Endodermal cell (in vitro differentiated cells): Measurements from ENCODE around the gene SH3TC1. TPM values are rescaled to one million over a fixed set of nuclear protein-coding genes. Genes with fewer than 3 reads are reported as not detected.

ENCODE experiments used
- DNase-seq: peaks from one replicate; pipeline ENCODE4 v3.0.0-alpha.2; 2017
- H3K27ac ChIP-seq: 2 replicates; pipeline ENCODE4 v1.5.1; 2013; ENCODE audit warnings: mild to moderate bottlenecking, low read depth, low read length, moderate library complexity
- H3K27me3 ChIP-seq: 2 replicates; pipeline ENCODE4 v1.6.1; 2013; ENCODE audit warnings: mild to moderate bottlenecking, low read length, moderate library complexity; ENCODE audit not compliant: insufficient read depth, control insufficient read depth, poor library complexity, severe bottlenecking
- H3K36me3 ChIP-seq: 2 replicates; pipeline ENCODE4 v1.7.0; 2013; ENCODE audit warnings: mild to moderate bottlenecking, low read length, moderate library complexity; ENCODE audit not compliant: control insufficient read depth, insufficient read depth
- H3K4me1 ChIP-seq: one replicate; pipeline ENCODE4 v1.7.0; 2013; ENCODE audit warnings: low read length; ENCODE audit not compliant: control insufficient read depth, insufficient read depth
- H3K4me3 ChIP-seq: 2 replicates; pipeline ENCODE4 v1.5.1; 2013; ENCODE audit warnings: mild to moderate bottlenecking, low read length, moderate library complexity
- H3K9ac ChIP-seq: 2 replicates; pipeline ENCODE4 v1.6.1; 2013; ENCODE audit warnings: mild to moderate bottlenecking, low read length, moderate library complexity; ENCODE audit not compliant: poor library complexity, severe bottlenecking; ENCODE audit errors: extremely low read depth
- H3K9me3 ChIP-seq: 2 replicates; pipeline ENCODE4 v1.6.1; 2013; ENCODE audit warnings: mild to moderate bottlenecking, low read length, moderate library complexity; ENCODE audit not compliant: control insufficient read depth
- H3K27ac Mint-ChIP-seq: 2 replicates; pipeline ENCODE4 v1.8.0; 2020; ENCODE audit warnings: mixed read lengths
- H3K27me3 Mint-ChIP-seq: 2 replicates; pipeline ENCODE4 v1.8.0; 2021; ENCODE audit warnings: mild to moderate bottlenecking, mixed read lengths; ENCODE audit not compliant: insufficient read depth
- H3K36me3 Mint-ChIP-seq: 2 replicates; pipeline ENCODE4 v1.8.0; 2020; ENCODE audit warnings: low read depth, mixed read lengths
- H3K4me1 Mint-ChIP-seq: 2 replicates; pipeline ENCODE4 v1.8.0; 2020; ENCODE audit warnings: mixed read lengths
- H3K4me3 Mint-ChIP-seq: 2 replicates; pipeline ENCODE4 v1.8.0; 2020; ENCODE audit warnings: mild to moderate bottlenecking, moderate library complexity, mixed read lengths
- H3K9me3 Mint-ChIP-seq: 2 replicates; pipeline ENCODE4 v1.8.0; 2020; ENCODE audit warnings: mild to moderate bottlenecking, mixed read lengths
- CTCF ChIP-seq: fragments of 200-600 bp; sonication (generic); conservative IDR thresholded peaks from 2 replicates; pipeline ENCODE4 v1.5.0; 2021; ENCODE audit warnings: antibody characterized with exemption, mild to moderate bottlenecking
- WGBS, 2 experiments: methylation state at CpG; one replicate each; pipeline versions ENCODE4 v1.1.5 to v1.1.7; 2013; ENCODE audit warnings: missing lambda C conversion rate in 2 of 2, mixed read lengths in 1 of 2; ENCODE audit not compliant: insufficient coverage in 1 of 2, insufficient read length in 1 of 2; 5-methylcytosine and 5-hydroxymethylcytosine counted together
- total RNA-seq, 2 donors: library from RNA; stranded (reverse); fragmentation: NEBNext Ultra II Directional in 1 of 2; extraction: Animal tissue kit (Norgen Biotek cat#: 25700) in 1 of 2; gene quantifications; 2 replicates in 1 of 2; 3 replicates in 1 of 2; pipeline ENCODE4 v1.2.1, GENCODE V29; 2021

SH3TC1 gene
- total RNA-seq, 2 donors from 2014 or later, result 1.9 to 2.6 TPM

GRCh38 chr4:8268211-8268610 lies 69.1 kb downstream of the SH3TC1 start:
- peaks cover 4% of the 10 kb centered on the region for H3K4me1 Mint-ChIP-seq
- no peaks in the 10 kb centered on the region for H3K4me1 ChIP-seq
- no peaks in the 10 kb centered on the region for H3K9me3 ChIP-seq
- H3K27me3 ChIP-seq, result peaks cover 33% of the 10 kb centered on the region
- H3K9me3 Mint-ChIP-seq, result no peaks in the 10 kb centered on the region
- WGBS, 2 experiments, result 92 to 93% methylated on average over 7 of the region's 7 CpGs
- no peaks in the 10 kb centered on the region for H3K36me3 ChIP-seq
- H3K4me3 Mint-ChIP-seq, result no peak overlapping the region
- TF ChIP-seq CTCF, result no peak
- DNase-seq, result no peak
- peaks cover 33% of the 10 kb centered on the region for H3K27me3 Mint-ChIP-seq
- H3K27ac ChIP-seq, result no peak overlapping the region
- H3K36me3 Mint-ChIP-seq, result no peaks in the 10 kb centered on the region
- no peak overlapping the region for H3K27ac Mint-ChIP-seq
- H3K4me3 ChIP-seq, result no peak overlapping the region
- no peak overlapping the region for H3K9ac ChIP-seq

- Mint-ChIP-seq H3K9me3 (no peaks in the 10 kb centered on the region), H3K36me3 (no peaks in the 10 kb centered on the region), H3K27me3 (peaks cover 33% of the 10 kb centered on the region), H3K4me1 (peaks cover 4% of the 10 kb centered on the region), H3K27ac (no peak overlapping the region), H3K4me3 (peak overlapping the region; percentile 28)
- 83 to 84% methylated on average over 20 to 25 of the region's 25 CpGs for WGBS, 2 experiments
- Histone ChIP-seq H3K4me1 (no peaks in the 10 kb centered on the region), H3K9me3 (no peaks in the 10 kb centered on the region), H3K27ac (no peak overlapping the region), H3K36me3 (no peaks in the 10 kb centered on the region), H3K9ac (no peak overlapping the region), H3K27me3 (peaks cover 33% of the 10 kb centered on the region), H3K4me3 (no peak overlapping the region)
- DNase-seq, result no peak
- no peak for TF ChIP-seq CTCF
These were observed 69.9 kb downstream of the SH3TC1 start for GRCh38 chr4:8268901-8269534.

- TF ChIP-seq CTCF, result peak; percentile 11
- H3K4me1 ChIP-seq, result no peaks in the 10 kb centered on the region
- Mint-ChIP-seq H3K4me3 (peak within 1 kb of the TSS; percentile 40), H3K27me3 (peaks cover 33% of the 10 kb centered on the region), H3K4me1 (peaks cover 4% of the 10 kb centered on the region), H3K36me3 (no peaks in the 10 kb centered on the region), H3K27ac (no peak within 1 kb of the TSS), H3K9me3 (no peaks in the 10 kb centered on the region)
- H3K9ac ChIP-seq, result no peak within 1 kb of the TSS
- H3K36me3 ChIP-seq, result no peaks in the 10 kb centered on the region
- no peaks in the 10 kb centered on the region for H3K9me3 ChIP-seq
- H3K27me3 ChIP-seq, result peaks cover 33% of the 10 kb centered on the region
- peak; percentile 84 for DNase-seq
- H3K27ac ChIP-seq, result no peak within 1 kb of the TSS
- WGBS, 2 experiments, result 7 to 9% methylated on average over 53 to 111 of the region's 111 CpGs
- no peak within 1 kb of the TSS for H3K4me3 ChIP-seq
These were observed 70.7 kb downstream of the SH3TC1 start, which contains the start of gene HTRA3 for GRCh38 chr4:8269535-8270417. HTRA3 (plus strand) TSS chr4:8269754; CDS start chr4:8269969, 215 bp downstream.
